Measurements from ENCODE around the gene IKBIP. TPM values are rescaled to one million over a fixed set of nuclear protein-coding genes. Genes with fewer than 3 reads are reported as not detected.
"Not testable (repeated sequence)": the region's sequence is repeated elsewhere in the genome, so short reads cannot be mapped to it uniquely, and the experiment has no call there.

The IKBIP gene
- total RNA-seq, 2 experiments from 2014 or later = 25.5 to 26.2 TPM

- POLR2A ChIA-PET = interaction anchor here (0.6 to 1.5 kb wide), 2 partner anchors 10 to 95 kb away, joined by 3 to 5 read pairs; no protein-coding TSS in a partner anchor
Observed at GRCh38 chr12:98618952-98619351, 25.6 kb downstream of the IKBIP start.

GRCh38 chr12:98612696-98613334 lies 31.8 kb downstream of the IKBIP start:
- ChIA-PET CTCF (no interaction called here), POLR2A (no interaction called here)
- DNase-seq = no peak
- H3K36me3 Mint-ChIP-seq (ENCODE audit: low read depth) = peaks cover 13% of the 10 kb centered on the region
- no peaks in the 10 kb centered on the region for H3K4me1 Mint-ChIP-seq
- no peaks in the 10 kb centered on the region for H3K9me3 Mint-ChIP-seq
- H3K4me3 Mint-ChIP-seq = no peak overlapping the region
- H3K27me3 Mint-ChIP-seq = no peaks in the 10 kb centered on the region
- no peak overlapping the region for H3K27ac Mint-ChIP-seq

More at GRCh38 chr12:98618952-98619351, 25.6 kb downstream of the IKBIP start:
- Mint-ChIP-seq H3K36me3 (ENCODE audit: low read depth) (peaks cover 11% of the 10 kb centered on the region), H3K9me3 (no peaks in the 10 kb centered on the region), H3K27me3 (no peaks in the 10 kb centered on the region), H3K27ac (no peak overlapping the region), H3K4me3 (no peak overlapping the region), H3K4me1 (peaks cover 6% of the 10 kb centered on the region)
- CTCF ChIA-PET = interaction anchor here (1.0 to 1.2 kb wide), 3 partner anchors 14 to 26 kb away, joined by 3 to 5 read pairs (median 3); partner anchors contain the start of gene SLC25A3
- DNase-seq = no peak

- Mint-ChIP-seq H3K36me3 (ENCODE audit: low read depth) (peaks cover 2% of the 10 kb centered on the region), H3K4me3 (no peak overlapping the region), H3K9me3 (no peaks in the 10 kb centered on the region), H3K4me1 (peaks cover 2% of the 10 kb centered on the region), H3K27me3 (no peaks in the 10 kb centered on the region), H3K27ac (no peak overlapping the region)
- ChIA-PET POLR2A (no interaction called here), CTCF (interaction anchor here (0.8 kb wide), 1 partner anchor 52 kb away, joined by 4 read pairs; no protein-coding TSS in a partner anchor)
- no peak for DNase-seq
Observed at GRCh38 chr12:98610596-98610995, 34.0 kb downstream of the IKBIP start.

- CTCF ChIA-PET = interaction anchor here (1.0 to 1.5 kb wide), 3 partner anchors 10 to 56 kb away, joined by 3 to 4 read pairs (median 3); no protein-coding TSS in a partner anchor
- DNase-seq = no peak
- peaks cover 2% of the 10 kb centered on the region for H3K4me1 Mint-ChIP-seq
- peaks cover 16% of the 10 kb centered on the region for H3K36me3 Mint-ChIP-seq (ENCODE audit: low read depth)
- no peaks in the 10 kb centered on the region for H3K27me3 Mint-ChIP-seq
- H3K27ac Mint-ChIP-seq = no peak overlapping the region
- H3K4me3 Mint-ChIP-seq = no peak overlapping the region
- POLR2A ChIA-PET = interaction anchor here (1.1 to 4.1 kb wide), 3 partner anchors 12 to 55 kb away, joined by 3 to 23 read pairs (median 3); partner anchors contain the start of gene SLC25A3
- no peaks in the 10 kb centered on the region for H3K9me3 Mint-ChIP-seq
Observed at GRCh38 chr12:98606359-98606988, 38.1 kb downstream of the IKBIP start.

GRCh38 chr12:98601924-98602323 lies 42.7 kb downstream of the IKBIP start:
- Mint-ChIP-seq H3K4me3 (no peak overlapping the region), H3K9me3 (no peaks in the 10 kb centered on the region), H3K4me1 (peaks cover 13% of the 10 kb centered on the region), H3K27ac (no peak overlapping the region), H3K36me3 (ENCODE audit: low read depth) (peaks cover 52% of the 10 kb centered on the region), H3K27me3 (no peaks in the 10 kb centered on the region)
- ChIA-PET CTCF (interaction anchor here (0.7 kb wide), 1 partner anchor 31 kb away, joined by 3 read pairs; no protein-coding TSS in a partner anchor), POLR2A (interaction anchor here (0.9 to 4.2 kb wide), 2 partner anchors 8 to 42 kb away, joined by 3 to 40 read pairs; partner anchors contain the start of genes IKBIP and SLC25A3)
- DNase-seq = no peak

- not testable (repeated sequence) for DNase-seq, H3K4me3 Mint-ChIP-seq, H3K27me3 Mint-ChIP-seq, H3K9me3 Mint-ChIP-seq, H3K27ac Mint-ChIP-seq
- ChIA-PET CTCF (interaction anchor here (0.9 to 6.5 kb wide), 4 partner anchors 21 to 53 kb away, joined by 3 to 48 read pairs (median 3); no protein-coding TSS in a partner anchor), POLR2A (interaction anchor here (0.9 to 7.6 kb wide), 4 partner anchors 8 to 79 kb away, joined by 3 to 156 read pairs (median 72); partner anchors contain the start of genes APAF1, IKBIP and TMPO)
- Mint-ChIP-seq H3K36me3 (ENCODE audit: low read depth) (peaks cover 66% of the 10 kb centered on the region), H3K4me1 (peaks cover 37% of the 10 kb centered on the region)
Observed at GRCh38 chr12:98597313-98597712, 47.3 kb downstream of the IKBIP start.

- H3K9me3 Mint-ChIP-seq = no peaks in the 10 kb centered on the region
- ChIA-PET CTCF (interaction anchor here (0.7 to 6.5 kb wide), 8 partner anchors 12 to 105 kb away, joined by 3 to 48 read pairs (median 4); no protein-coding TSS in a partner anchor), POLR2A (interaction anchor here (1.2 to 7.6 kb wide), 8 partner anchors 10 to 129 kb away, joined by 3 to 156 read pairs (median 4); partner anchors contain the start of genes APAF1, IKBIP and TMPO)
- peak; percentile 21 for DNase-seq
- peak overlapping the region; percentile 86 for H3K4me3 Mint-ChIP-seq
- peaks cover 34% of the 10 kb centered on the region for H3K4me1 Mint-ChIP-seq
- H3K27ac Mint-ChIP-seq = peak overlapping the region; percentile 97
- peaks cover 56% of the 10 kb centered on the region for H3K36me3 Mint-ChIP-seq (ENCODE audit: low read depth)
- H3K27me3 Mint-ChIP-seq = no peaks in the 10 kb centered on the region
Observed at GRCh38 chr12:98595243-98595988, 49.2 kb downstream of the IKBIP start.

GRCh38 chr12:98594050-98594835 lies 50.3 kb downstream of the IKBIP start:
- Mint-ChIP-seq H3K27me3 (no peaks in the 10 kb centered on the region), H3K4me3 (peak overlapping the region; percentile 86), H3K9me3 (no peaks in the 10 kb centered on the region), H3K36me3 (ENCODE audit: low read depth) (peaks cover 49% of the 10 kb centered on the region), H3K4me1 (peaks cover 34% of the 10 kb centered on the region), H3K27ac (peak overlapping the region; percentile 97)
- CTCF ChIA-PET = interaction anchor here (0.7 to 6.5 kb wide), 11 partner anchors 13 to 104 kb away, joined by 3 to 48 read pairs (median 4); no protein-coding TSS in a partner anchor
- POLR2A ChIA-PET = interaction anchor here (0.7 to 7.6 kb wide), 25 partner anchors 9 to 147 kb away, joined by 3 to 156 read pairs (median 5); partner anchors contain the start of genes APAF1, IKBIP and TMPO
- no peak for DNase-seq

- DNase-seq = peak; percentile 95
- Mint-ChIP-seq H3K27ac (peak within 1 kb of the TSS; percentile 97), H3K4me1 (peaks cover 34% of the 10 kb centered on the region), H3K9me3 (no peaks in the 10 kb centered on the region), H3K27me3 (no peaks in the 10 kb centered on the region), H3K36me3 (ENCODE audit: low read depth) (peaks cover 45% of the 10 kb centered on the region), H3K4me3 (peak within 1 kb of the TSS; percentile 86)
- POLR2A ChIA-PET = interaction anchor here (0.6 to 7.6 kb wide), 33 partner anchors 9 to 1608 kb away, joined by 3 to 156 read pairs (median 4); partner anchors contain the start of genes ACTR6, APAF1, IKBIP and TMPO
- CTCF ChIA-PET = interaction anchor here (0.9 to 6.5 kb wide), 12 partner anchors 26 to 168 kb away, joined by 3 to 48 read pairs (median 6); partner anchors contain the start of gene TMPO
Observed at GRCh38 chr12:98593351-98594049, 51.1 kb downstream of the IKBIP start, which contains the start of gene SLC25A3. Gene SLC25A3, plus strand, starts transcription at chr12:98593686. Its CDS starts 293 bp downstream, at chr12:98593979.

GRCh38 chr12:98592825-98593322 lies 51.7 kb downstream of the IKBIP start:
- no peak for DNase-seq
- POLR2A ChIA-PET = interaction anchor here (0.6 to 7.6 kb wide), 26 partner anchors 8 to 1608 kb away, joined by 3 to 156 read pairs (median 6); partner anchors contain the start of genes ACTR6, APAF1, IKBIP and TMPO
- Mint-ChIP-seq H3K27ac (peak overlapping the region; percentile 97), H3K27me3 (no peaks in the 10 kb centered on the region), H3K4me3 (peak overlapping the region; percentile 86), H3K36me3 (ENCODE audit: low read depth) (peaks cover 38% of the 10 kb centered on the region), H3K9me3 (no peaks in the 10 kb centered on the region), H3K4me1 (peaks cover 29% of the 10 kb centered on the region)
- CTCF ChIA-PET = interaction anchor here (0.9 to 6.5 kb wide), 9 partner anchors 26 to 167 kb away, joined by 3 to 48 read pairs (median 6); partner anchors contain the start of gene TMPO

GRCh38 chr12:98591209-98591608 lies 53.4 kb downstream of the IKBIP start:
- no peak overlapping the region for H3K4me3 Mint-ChIP-seq
- no peak for DNase-seq
- ChIA-PET CTCF (interaction anchor here (0.9 kb wide), 1 partner anchor 100 kb away, joined by 3 read pairs; no protein-coding TSS in a partner anchor), POLR2A (no interaction called here)
- H3K27me3 Mint-ChIP-seq = no peaks in the 10 kb centered on the region
- H3K36me3 Mint-ChIP-seq (ENCODE audit: low read depth) = peaks cover 23% of the 10 kb centered on the region
- H3K9me3 Mint-ChIP-seq = no peaks in the 10 kb centered on the region
- H3K4me1 Mint-ChIP-seq = peaks cover 18% of the 10 kb centered on the region
- no peak overlapping the region for H3K27ac Mint-ChIP-seq

Measured in activated CD4-positive, alpha-beta memory T cell treated with anti-CD3 and anti-CD28 coated beads, Interleukin-2, amount 10 ng/mL, durations not matched to agents 7 days and 5 days (primary cell).